RCC 7860 (cell line): ENCODE data around the gene SH2D7.

Experiments
- DNase-seq: peaks from one replicate; pipeline ENCODE4 v3.0.0-alpha.2; 2015; ENCODE audit warnings: low spot score
- FAIRE-seq: peaks from 2 replicates; lab custom pipeline; 2012; peaks lifted over from hg19 to GRCh38; lab: Jason Lieb, UNC

SH2D7 gene

GRCh38 chr15:78077871-78078210 is 14.5 kb upstream of the SH2D7 start:
- DNase-seq (no peak), FAIRE-seq (no peak)

GRCh38 chr15:78079298-78080087 is 12.9 kb upstream of the SH2D7 start:
- FAIRE-seq (no peak), DNase-seq (no peak)

GRCh38 chr15:78080088-78080460 is 12.3 kb upstream of the SH2D7 start:
- DNase-seq, result no peak
- no peak for FAIRE-seq

- no peak for DNase-seq
- FAIRE-seq, result no peak
Observed at GRCh38 chr15:78082106-78082742, 10.1 kb upstream of the SH2D7 start.

GRCh38 chr15:78082743-78083110 is 9.6 kb upstream of the SH2D7 start:
- DNase-seq (no peak), FAIRE-seq (no peak)

- DNase-seq (no peak), FAIRE-seq (no peak)
Observed at GRCh38 chr15:78083186-78083585, 9.2 kb upstream of the SH2D7 start.

- DNase-seq (no peak), FAIRE-seq (no peak)
Observed at GRCh38 chr15:78083687-78084448, 8.5 kb upstream of the SH2D7 start.

- FAIRE-seq (no peak), DNase-seq (no peak)
Observed at GRCh38 chr15:78084449-78084750, 8.0 kb upstream of the SH2D7 start.

GRCh38 chr15:78085928-78086327 is 6.4 kb upstream of the SH2D7 start:
- DNase-seq (no peak), FAIRE-seq (no peak)

GRCh38 chr15:78087951-78088772 is 4.2 kb upstream of the SH2D7 start:
- FAIRE-seq (no peak), DNase-seq (no peak)

GRCh38 chr15:78088773-78089080 is 3.6 kb upstream of the SH2D7 start:
- no peak for DNase-seq
- no peak for FAIRE-seq

- DNase-seq, result no peak
- FAIRE-seq, result no peak
Observed at GRCh38 chr15:78090422-78091063, 1.8 kb upstream of the SH2D7 start.

- no peak for DNase-seq
- FAIRE-seq, result no peak
Observed at GRCh38 chr15:78093242-78094020, 1.1 kb downstream of the SH2D7 start.

GRCh38 chr15:78097667-78098066 is 5.3 kb downstream of the SH2D7 start:
- DNase-seq (no peak), FAIRE-seq (no peak)

- no peak for FAIRE-seq
- no peak for DNase-seq
Observed at GRCh38 chr15:78098131-78098755, 5.9 kb downstream of the SH2D7 start.

GRCh38 chr15:78100886-78101285 is 8.5 kb downstream of the SH2D7 start:
- DNase-seq, result no peak
- no peak for FAIRE-seq

- no peak for FAIRE-seq
- DNase-seq, result no peak
Observed at GRCh38 chr15:78101423-78102105, 9.2 kb downstream of the SH2D7 start.

- no peak for FAIRE-seq
Observed at GRCh38 chr15:78102211-78102610, 9.8 kb downstream of the SH2D7 start.

GRCh38 chr15:78102741-78103140 is 10.4 kb downstream of the SH2D7 start:
- DNase-seq (no peak), FAIRE-seq (no peak)

More at GRCh38 chr15:78102211-78102610, 9.8 kb downstream of the SH2D7 start:
- no peak for DNase-seq
